ENCODE data around the gene MICU2.

MICU2 gene, protein sequence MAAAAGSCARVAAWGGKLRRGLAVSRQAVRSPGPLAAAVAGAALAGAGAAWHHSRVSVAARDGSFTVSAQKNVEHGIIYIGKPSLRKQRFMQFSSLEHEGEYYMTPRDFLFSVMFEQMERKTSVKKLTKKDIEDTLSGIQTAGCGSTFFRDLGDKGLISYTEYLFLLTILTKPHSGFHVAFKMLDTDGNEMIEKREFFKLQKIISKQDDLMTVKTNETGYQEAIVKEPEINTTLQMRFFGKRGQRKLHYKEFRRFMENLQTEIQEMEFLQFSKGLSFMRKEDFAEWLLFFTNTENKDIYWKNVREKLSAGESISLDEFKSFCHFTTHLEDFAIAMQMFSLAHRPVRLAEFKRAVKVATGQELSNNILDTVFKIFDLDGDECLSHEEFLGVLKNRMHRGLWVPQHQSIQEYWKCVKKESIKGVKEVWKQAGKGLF

DNA sequence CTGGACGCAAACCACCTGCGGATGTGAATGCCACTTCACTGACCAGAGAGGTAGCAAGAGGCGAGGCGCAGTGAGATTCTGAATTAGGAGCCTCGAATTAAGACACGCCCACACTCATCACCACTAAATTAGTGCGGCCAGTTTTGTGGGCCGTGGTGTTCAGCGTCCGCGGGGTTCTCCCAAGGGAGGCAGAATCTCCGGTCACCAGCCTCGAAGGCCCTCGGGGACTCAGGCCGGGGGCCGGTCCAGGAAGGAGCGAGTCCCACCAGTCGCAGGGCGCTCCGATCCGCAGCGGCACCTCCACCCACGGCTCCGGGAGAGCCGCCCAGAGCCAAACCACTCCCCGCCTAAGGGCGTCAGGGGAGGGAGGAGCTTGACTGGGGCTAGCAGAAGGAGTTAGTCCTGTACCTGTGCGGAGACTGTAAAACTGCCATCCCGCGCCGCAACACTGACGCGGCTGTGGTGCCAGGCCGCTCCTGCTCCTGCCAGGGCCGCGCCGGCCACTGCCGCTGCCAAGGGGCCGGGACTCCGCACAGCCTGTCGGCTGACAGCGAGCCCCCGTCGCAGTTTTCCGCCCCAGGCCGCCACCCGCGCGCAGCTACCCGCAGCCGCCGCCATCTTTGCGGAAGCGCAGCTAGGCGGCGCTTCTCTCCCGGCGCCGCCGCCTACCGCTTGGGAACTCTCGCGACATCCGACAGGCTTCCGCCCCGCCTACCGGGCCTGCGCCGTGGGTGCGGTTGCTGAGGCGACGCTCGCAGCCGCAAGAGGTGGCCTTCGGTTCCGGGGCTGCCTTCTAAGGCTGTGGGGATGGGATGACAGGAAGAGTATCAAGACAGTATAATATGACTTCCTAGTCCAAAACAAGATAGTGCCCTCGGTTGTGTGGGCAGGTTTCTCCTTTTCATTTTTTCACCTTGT is at the start of gene MICU2:
Gene MICU2, minus strand, starts transcription at position 640 of the 918 bp plus-strand sequence. Its CDS starts 22 bp downstream, at position 618.
- Histone ChIP-seq H3K4me3 (ENCODE audit: low read length) (peak within 1 kb of the TSS; percentile 88), H3K27me3 (ENCODE audit: low read depth, low read length) (no peaks in the 10 kb centered on the region), H3K27ac (ENCODE audit: low read length) (peak within 1 kb of the TSS; percentile 74), H3K9ac (ENCODE audit: low read length) (peak within 1 kb of the TSS; percentile 80), H3K36me3 (replicated peaks; ENCODE audit: low read depth, low read length) (peaks cover 2% of the 10 kb centered on the region), H3K79me2 (ENCODE audit: low read length) (peaks cover 42% of the 10 kb centered on the region), H3K9me3 (ENCODE audit: insufficient read depth, low read length) (no peaks in the 10 kb centered on the region), H4K20me1 (ENCODE audit: insufficient read depth, low read length) (no peaks in the 10 kb centered on the region), H2AFZ (ENCODE audit: low read depth, low read length) (peak within 1 kb of the TSS; percentile 75), H3K4me1 (ENCODE audit: low read length) (peaks cover 6% of the 10 kb centered on the region), H3K4me2 (ENCODE audit: low read length) (peak within 1 kb of the TSS; percentile 81)
- TF ChIP-seq, protein P1, sequence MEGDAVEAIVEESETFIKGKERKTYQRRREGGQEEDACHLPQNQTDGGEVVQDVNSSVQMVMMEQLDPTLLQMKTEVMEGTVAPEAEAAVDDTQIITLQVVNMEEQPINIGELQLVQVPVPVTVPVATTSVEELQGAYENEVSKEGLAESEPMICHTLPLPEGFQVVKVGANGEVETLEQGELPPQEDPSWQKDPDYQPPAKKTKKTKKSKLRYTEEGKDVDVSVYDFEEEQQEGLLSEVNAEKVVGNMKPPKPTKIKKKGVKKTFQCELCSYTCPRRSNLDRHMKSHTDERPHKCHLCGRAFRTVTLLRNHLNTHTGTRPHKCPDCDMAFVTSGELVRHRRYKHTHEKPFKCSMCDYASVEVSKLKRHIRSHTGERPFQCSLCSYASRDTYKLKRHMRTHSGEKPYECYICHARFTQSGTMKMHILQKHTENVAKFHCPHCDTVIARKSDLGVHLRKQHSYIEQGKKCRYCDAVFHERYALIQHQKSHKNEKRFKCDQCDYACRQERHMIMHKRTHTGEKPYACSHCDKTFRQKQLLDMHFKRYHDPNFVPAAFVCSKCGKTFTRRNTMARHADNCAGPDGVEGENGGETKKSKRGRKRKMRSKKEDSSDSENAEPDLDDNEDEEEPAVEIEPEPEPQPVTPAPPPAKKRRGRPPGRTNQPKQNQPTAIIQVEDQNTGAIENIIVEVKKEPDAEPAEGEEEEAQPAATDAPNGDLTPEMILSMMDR (IDR thresholded peaks at IDR 0.05; ENCODE audit: low read depth, low read length), result no peak
- no peak for TF ChIP-seq EZH2phosphoT487 (IDR thresholded peaks at IDR 0.05; ENCODE audit: low read depth)

DNA sequence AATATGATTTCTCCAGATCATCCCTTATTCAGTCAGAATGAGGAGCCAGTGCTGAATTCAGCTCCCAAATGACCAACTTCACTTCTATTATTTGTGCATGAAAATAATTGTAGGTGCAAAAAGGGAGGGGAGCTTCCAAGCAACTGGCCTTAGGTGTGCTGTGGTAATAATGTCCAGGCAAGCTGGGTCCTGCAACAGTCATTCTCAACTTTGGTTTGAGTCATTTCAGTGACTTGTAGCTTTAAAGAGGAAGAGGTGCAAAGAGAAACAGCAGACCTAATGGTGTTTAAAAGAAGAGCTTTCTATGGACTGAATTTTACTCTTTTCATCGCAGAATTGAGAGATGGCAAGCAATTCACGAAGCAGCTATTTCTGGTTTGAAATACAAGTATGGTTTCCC is 37.7 kb upstream of the MICU2 start:
- no peak overlapping the region for H3K27ac ChIP-seq (ENCODE audit: low read length)
- no peak overlapping the region for H3K9ac ChIP-seq (ENCODE audit: low read length)
- no peaks in the 10 kb centered on the region for H4K20me1 ChIP-seq (ENCODE audit: insufficient read depth, low read length)
- no peak overlapping the region for H3K4me3 ChIP-seq (ENCODE audit: low read length)
- peaks cover 8% of the 10 kb centered on the region for H3K4me1 ChIP-seq (ENCODE audit: low read length)
- no peaks in the 10 kb centered on the region for H3K36me3 ChIP-seq (replicated peaks; ENCODE audit: low read depth, low read length)
- no peaks in the 10 kb centered on the region for H3K79me2 ChIP-seq (ENCODE audit: low read length)
- no peaks in the 10 kb centered on the region for H3K9me3 ChIP-seq (ENCODE audit: insufficient read depth, low read length)
- no peak overlapping the region for H3K4me2 ChIP-seq (ENCODE audit: low read length)
- no peak for TF ChIP-seq EZH2phosphoT487 (IDR thresholded peaks at IDR 0.05; ENCODE audit: low read depth)
- TF ChIP-seq, protein P1 (IDR thresholded peaks at IDR 0.05; ENCODE audit: low read depth, low read length), result no peak
- no peak overlapping the region for H2AFZ ChIP-seq (ENCODE audit: low read depth, low read length)
- H3K27me3 ChIP-seq (ENCODE audit: low read depth, low read length), result no peaks in the 10 kb centered on the region

DNA sequence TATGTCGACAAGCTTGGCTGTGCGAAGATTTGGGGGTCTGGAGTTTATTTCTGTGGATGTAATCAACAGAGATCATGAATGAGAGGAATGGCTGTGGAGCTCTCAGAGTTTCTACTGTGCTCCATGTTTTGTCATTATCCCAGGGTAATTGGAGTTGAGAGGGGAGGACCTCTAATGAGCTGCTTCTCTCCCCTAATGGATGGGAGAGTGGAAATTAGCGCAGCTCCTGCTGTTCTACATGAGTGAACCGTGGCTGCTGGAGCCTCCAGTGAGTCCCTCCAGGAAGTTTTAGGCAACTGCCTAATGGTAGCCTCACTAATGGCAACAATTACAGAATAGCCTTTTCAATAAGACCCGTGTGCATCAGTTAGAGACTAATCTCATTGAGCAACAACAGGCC is 35.6 kb upstream of the MICU2 start:
- Histone ChIP-seq H3K4me2 (ENCODE audit: low read length) (no peak overlapping the region), H3K4me1 (ENCODE audit: low read length) (peaks cover 8% of the 10 kb centered on the region), H3K9ac (ENCODE audit: low read length) (no peak overlapping the region), H3K27ac (ENCODE audit: low read length) (no peak overlapping the region), H3K27me3 (ENCODE audit: low read depth, low read length) (no peaks in the 10 kb centered on the region), H4K20me1 (ENCODE audit: insufficient read depth, low read length) (no peaks in the 10 kb centered on the region), H3K36me3 (replicated peaks; ENCODE audit: low read depth, low read length) (no peaks in the 10 kb centered on the region), H3K4me3 (ENCODE audit: low read length) (no peak overlapping the region), H3K79me2 (ENCODE audit: low read length) (no peaks in the 10 kb centered on the region), H2AFZ (ENCODE audit: low read depth, low read length) (no peak overlapping the region), H3K9me3 (ENCODE audit: insufficient read depth, low read length) (no peaks in the 10 kb centered on the region)
- TF ChIP-seq, protein P1 (IDR thresholded peaks at IDR 0.05; ENCODE audit: low read depth, low read length), result no peak
- TF ChIP-seq EZH2phosphoT487 (IDR thresholded peaks at IDR 0.05; ENCODE audit: low read depth), result no peak
